ENCODE results near the gene PHF12.

- no peak for TF ChIP-seq CTCF (IDR thresholded peaks at IDR 0.05 in 2 of 3, conservative IDR thresholded peaks at IDR 0.05 in 1 of 3; ENCODE audit: borderline replicate concordance in 1 of 3, insufficient read depth in 1 of 3, low read depth in 2 of 3, low read length in 2 of 3)
- TF ChIP-seq POLR2A (IDR thresholded peaks at IDR 0.05; ENCODE audit: borderline replicate concordance, extremely low read depth, insufficient read depth, insufficient read length): no peak
- no peak for TF ChIP-seq SIN3A (IDR thresholded peaks at IDR 0.05; ENCODE audit: low read depth)
- TF ChIP-seq EZH2 (IDR thresholded peaks at IDR 0.05): no peak
- TF ChIP-seq POLR2AphosphoS5 (IDR thresholded peaks at IDR 0.05; ENCODE audit: low read depth, low read length): no peak
- TF ChIP-seq SP1 (IDR thresholded peaks at IDR 0.05; ENCODE audit: low read depth): no peak
Measured at GRCh38 chr17:28860363-28860808, 90.9 kb downstream of the PHF12 start.
